ENCODE results near the gene U2AF2. TPM values are rescaled to one million over a fixed set of nuclear protein-coding genes. Genes with fewer than 3 reads are reported as not detected.
A peak's percentile ranks its signal among the peaks of the same experiment; 100 is the strongest.

Gene U2AF2
- total RNA-seq, 1 donor from 2014 or later, result 273 TPM

DNA sequence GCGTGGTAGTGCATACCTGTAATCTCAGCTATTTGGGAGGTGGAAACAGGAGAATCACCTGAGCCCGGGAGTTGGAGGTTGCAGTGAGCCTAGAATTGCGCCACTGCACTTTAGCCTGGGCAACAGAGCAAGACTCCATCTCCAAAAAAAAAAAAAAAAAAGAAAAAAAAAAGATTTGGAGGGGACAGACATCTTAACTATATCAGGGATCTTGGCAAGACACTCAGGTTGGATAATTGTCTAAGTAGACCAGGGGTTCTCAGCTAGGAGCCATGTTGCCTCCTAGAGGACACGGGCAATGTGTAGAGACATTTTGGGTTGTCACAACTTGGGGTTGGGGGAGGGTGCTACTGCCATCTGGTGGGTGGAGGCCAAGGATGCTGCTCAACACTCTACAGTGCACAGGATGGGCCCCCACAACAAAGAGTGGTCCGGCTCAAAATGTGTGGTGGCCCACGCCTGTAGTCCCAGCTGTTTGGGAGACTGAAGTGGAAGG, 15.9 kb upstream of the U2AF2 start:
- POLR2A ChIA-PET, result interaction anchor here (0.7 to 5.2 kb wide), 5 partner anchors 10 to 482 kb away, joined by 3 to 55 read pairs (median 7); partner anchors contain the start of genes CCDC106, KMT5C and U2AF2
- ATAC-seq (ENCODE audit: low read depth), result no peak
- Mint-ChIP-seq H3K4me1 (peaks cover 74% of the 10 kb centered on the region), H3K9me3 (peaks cover 3% of the 10 kb centered on the region), H3K4me3 (peak overlapping the region; percentile 64), H3K27ac (peak overlapping the region; percentile 84), H3K36me3 (ENCODE audit: low read depth) (peaks cover 33% of the 10 kb centered on the region), H3K27me3 (no peaks in the 10 kb centered on the region)
- intact Hi-C loops (cut with micrococcal nuclease), result no loop called here
- TF ChIP-seq, protein P1, sequence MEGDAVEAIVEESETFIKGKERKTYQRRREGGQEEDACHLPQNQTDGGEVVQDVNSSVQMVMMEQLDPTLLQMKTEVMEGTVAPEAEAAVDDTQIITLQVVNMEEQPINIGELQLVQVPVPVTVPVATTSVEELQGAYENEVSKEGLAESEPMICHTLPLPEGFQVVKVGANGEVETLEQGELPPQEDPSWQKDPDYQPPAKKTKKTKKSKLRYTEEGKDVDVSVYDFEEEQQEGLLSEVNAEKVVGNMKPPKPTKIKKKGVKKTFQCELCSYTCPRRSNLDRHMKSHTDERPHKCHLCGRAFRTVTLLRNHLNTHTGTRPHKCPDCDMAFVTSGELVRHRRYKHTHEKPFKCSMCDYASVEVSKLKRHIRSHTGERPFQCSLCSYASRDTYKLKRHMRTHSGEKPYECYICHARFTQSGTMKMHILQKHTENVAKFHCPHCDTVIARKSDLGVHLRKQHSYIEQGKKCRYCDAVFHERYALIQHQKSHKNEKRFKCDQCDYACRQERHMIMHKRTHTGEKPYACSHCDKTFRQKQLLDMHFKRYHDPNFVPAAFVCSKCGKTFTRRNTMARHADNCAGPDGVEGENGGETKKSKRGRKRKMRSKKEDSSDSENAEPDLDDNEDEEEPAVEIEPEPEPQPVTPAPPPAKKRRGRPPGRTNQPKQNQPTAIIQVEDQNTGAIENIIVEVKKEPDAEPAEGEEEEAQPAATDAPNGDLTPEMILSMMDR (IDR thresholded peaks at IDR 0.05), result no peak
- CTCF ChIA-PET, result no interaction called here
- no peak for DNase-seq

DNA sequence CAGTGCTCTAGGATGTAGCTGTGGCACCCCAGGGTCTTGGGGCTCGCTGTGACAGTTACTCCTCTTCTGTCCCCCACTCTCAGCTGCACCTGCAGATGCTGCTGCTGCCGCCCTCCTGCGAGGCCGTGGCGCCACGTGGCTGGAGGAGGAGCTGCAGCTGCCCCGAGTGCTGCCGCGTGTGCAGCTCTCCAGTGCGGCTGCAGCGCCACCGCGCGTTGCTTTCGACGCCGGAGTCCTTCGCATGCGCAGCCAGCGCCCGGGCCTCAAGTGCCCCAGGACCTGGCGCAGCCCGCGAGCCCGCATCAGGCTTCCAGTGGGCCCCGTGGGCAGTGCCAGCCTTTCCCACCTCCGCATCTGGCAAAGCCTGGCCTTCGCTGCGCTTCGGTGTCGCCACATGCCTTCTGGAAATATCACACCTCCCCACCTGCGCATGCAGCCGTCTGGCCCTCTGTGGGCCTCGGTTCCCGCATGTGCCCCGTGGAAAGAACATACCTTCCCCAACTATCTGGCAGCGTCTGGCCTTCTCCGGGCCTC, 14.7 kb upstream of the U2AF2 start:
- peak overlapping the region; percentile 79 for H3K4me3 Mint-ChIP-seq
- ATAC-seq (ENCODE audit: low read depth), result peak; percentile 5
- POLR2A ChIA-PET, result interaction anchor here (0.6 to 2.0 kb wide), 7 partner anchors 14 to 481 kb away, joined by 3 to 14 read pairs (median 4); partner anchors contain the start of genes FIZ1, KMT5C and ZNF865
- peaks cover 79% of the 10 kb centered on the region for H3K4me1 Mint-ChIP-seq
- peak; percentile 58 for DNase-seq
- CTCF ChIA-PET, result interaction anchor here (0.7 kb wide), 1 partner anchor 9 kb away, joined by 3 read pairs; no protein-coding TSS in a partner anchor
- peaks cover 3% of the 10 kb centered on the region for H3K9me3 Mint-ChIP-seq
- H3K27ac Mint-ChIP-seq, result peak overlapping the region; percentile 84
- TF ChIP-seq, protein P1 (IDR thresholded peaks at IDR 0.05), result no peak
- H3K27me3 Mint-ChIP-seq, result no peaks in the 10 kb centered on the region
- H3K36me3 Mint-ChIP-seq (ENCODE audit: low read depth), result peaks cover 36% of the 10 kb centered on the region
- intact Hi-C loops (cut with micrococcal nuclease), result loop anchor here (2.0 to 10.0 kb wide), 5 partner anchors 59 to 1175 kb away; partner anchors contain the start of genes C19orf85, ISOC2, LENG9 and ZNF579

DNA sequence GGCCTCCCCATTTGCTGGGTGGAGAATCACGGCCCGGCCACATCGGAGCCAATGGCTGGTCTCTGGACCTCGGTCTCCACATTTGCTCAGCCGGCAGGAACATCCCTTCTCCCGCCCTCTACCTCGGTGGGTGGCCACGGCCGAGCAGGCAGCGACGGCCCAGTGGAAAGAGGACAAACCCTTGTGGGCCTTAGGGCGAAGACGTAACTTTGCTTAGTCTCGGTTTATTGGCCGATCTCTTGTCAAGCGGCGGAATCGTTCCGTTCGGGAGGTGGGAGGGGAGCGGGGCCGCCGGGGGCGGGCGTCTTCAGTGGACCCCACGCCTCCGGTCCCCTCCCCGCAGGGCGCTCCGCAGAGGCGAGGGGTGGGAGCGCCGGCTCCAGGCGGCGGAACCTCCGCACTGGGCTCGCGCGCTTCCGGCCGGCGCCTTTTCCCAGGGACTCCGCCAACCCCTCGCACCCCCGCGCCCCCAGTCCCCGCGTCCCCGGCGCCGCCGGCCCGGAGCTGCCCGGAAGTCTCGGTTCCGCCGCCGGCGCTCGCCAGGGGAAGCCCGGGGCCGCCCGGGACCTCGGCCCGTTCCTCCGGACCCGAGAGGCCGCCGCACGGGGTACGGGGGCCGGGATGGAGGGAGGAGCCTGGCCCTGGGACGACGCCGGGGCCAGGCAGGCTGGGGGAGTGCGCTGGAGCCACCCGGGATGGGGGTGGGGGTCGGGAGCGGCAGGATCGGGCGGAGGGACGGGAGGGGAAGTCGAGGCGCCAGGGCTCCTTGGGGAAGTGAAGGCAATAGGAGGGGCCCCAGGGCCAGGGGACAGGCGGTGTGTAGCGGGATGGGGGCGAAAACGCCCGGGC, 14.0 kb upstream of the U2AF2 start, which contains the start of gene ZNF580:
Gene ZNF580 (plus strand): TSS at position 426 of the 849 bp plus-strand sequence. CDS start 1,507 bp downstream, outside the sequence.
- ATAC-seq (ENCODE audit: low read depth) (peak; percentile 12), DNase-seq (peak; percentile 63)
- Mint-ChIP-seq H3K36me3 (ENCODE audit: low read depth) (peaks cover 37% of the 10 kb centered on the region), H3K27ac (peak within 1 kb of the TSS; percentile 86), H3K4me1 (peaks cover 79% of the 10 kb centered on the region), H3K9me3 (peaks cover 3% of the 10 kb centered on the region), H3K27me3 (no peaks in the 10 kb centered on the region), H3K4me3 (peak within 1 kb of the TSS; percentile 86)
- intact Hi-C loops (cut with micrococcal nuclease), result loop anchor here (2.0 to 10.0 kb wide), 5 partner anchors 60 to 1176 kb away; partner anchors contain the start of genes C19orf85, ISOC2, LENG9 and ZNF579
- ChIA-PET CTCF (no interaction called here), POLR2A (interaction anchor here (0.6 to 2.0 kb wide), 6 partner anchors 13 to 302 kb away, joined by 3 to 14 read pairs (median 4); partner anchors contain the start of genes FIZ1, KMT5C and ZNF865)
- TF ChIP-seq, protein P1 (IDR thresholded peaks at IDR 0.05), result no peak

- Mint-ChIP-seq H3K27me3 (no peaks in the 10 kb centered on the region), H3K9me3 (peaks cover 3% of the 10 kb centered on the region), H3K27ac (peak overlapping the region; percentile 86), H3K4me3 (peak overlapping the region; percentile 86), H3K36me3 (ENCODE audit: low read depth) (peaks cover 31% of the 10 kb centered on the region), H3K4me1 (peaks cover 73% of the 10 kb centered on the region)
- POLR2A ChIA-PET, result interaction anchor here (0.6 to 4.7 kb wide), 12 partner anchors 9 to 234 kb away, joined by 3 to 47 read pairs (median 5); partner anchors contain the start of genes FIZ1, U2AF2, UBE2S and ZNF628
- TF ChIP-seq, protein P1 (IDR thresholded peaks at IDR 0.05), result no peak
- intact Hi-C loops (cut with micrococcal nuclease), result loop anchor here (2.0 to 10.0 kb wide), 5 partner anchors 61 to 1177 kb away; partner anchors contain the start of genes C19orf85, ISOC2, LENG9 and ZNF579
- peak; percentile 1 for ATAC-seq (ENCODE audit: low read depth)
- no peak for DNase-seq
- CTCF ChIA-PET, result interaction anchor here (0.8 to 1.8 kb wide), 3 partner anchors 10 to 168 kb away, joined by 3 to 10 read pairs (median 7); no protein-coding TSS in a partner anchor
Observed at GRCh38 chr19:55641426-55642152, 13.2 kb upstream of the U2AF2 start.

Data from activated B cell treated with CpG ODN at 0.5 μM for 24 hours (primary cell).